K562 (cell line): ENCODE results near the gene ZNHIT2. TPM values are rescaled to one million over a fixed set of nuclear protein-coding genes. Genes with fewer than 3 reads are reported as not detected.

Experiments
- ATAC-seq: fragments of 200-7000 bp; cut with Tn5 transposase; 3 replicates; pipeline ENCODE4 v1.9.1; 2020; ENCODE audit warnings: moderate library complexity
- BruUV-seq: library from RNA; stranded (reverse); fragments of 400-500 nt; replicated peaks from 2 replicates; lab custom pipeline; 2021; lab: Mats Ljungman, UMichigan
- CTCF ChIA-PET: fragments of 300-600 bp; formaldehyde crosslinking; extraction: SDS; loops from one replicate; lab custom pipeline; 2021; ENCODE audit warnings: low intra/inter-chr PET ratio; lab: Yijun Ruan, JAX
- POLR2A ChIA-PET: fragments of 300-600, 350-650 bp; sonication (Branson Sonifier 250); formaldehyde crosslinking; extraction: SDS; loops from one replicate; lab custom pipeline; 2021; ENCODE audit warnings: antibody characterized with exemption, inconsistent platforms; lab: Yijun Ruan, JAX
- DNase-seq, 4 experiments: peaks; one replicate each; pipeline versions ENCODE4 v3.0.0 to v3.0.0-alpha.2; 2011 to 2018; ENCODE audit warnings: low spot score in 3 of 4, mixed read lengths in 3 of 4; ENCODE audit errors: extremely low read depth in 1 of 4
- FAIRE-seq: peaks from 2 replicates; lab custom pipeline; 2011; peaks lifted over from hg19 to GRCh38; lab: Jason Lieb, UNC
- H2AFZ ChIP-seq: 2 replicates; pipeline ENCODE4 v1.6.0; 2011; ENCODE audit warnings: low read depth, low read length, control low read depth, inconsistent platforms
- H3K27ac ChIP-seq: fragments of 200-600 bp; 3 replicates; pipeline ENCODE4 v1.8.0; 2011; ENCODE audit warnings: low read depth, mild to moderate bottlenecking, control low read depth, inconsistent platforms, low read length, moderate library complexity, mixed read lengths; ENCODE audit errors: extremely low read depth
- H3K27me3 ChIP-seq, 2 experiments: fragments of 300-600 bp in 1 of 2; 2 replicates in 1 of 2; 3 replicates in 1 of 2; pipeline versions ENCODE4 v1.6.0 to v1.8.0; 2011; ENCODE audit warnings: inconsistent platforms in 2 of 2, low read length in 2 of 2, mild to moderate bottlenecking in 1 of 2, mixed read lengths in 1 of 2, moderate library complexity in 1 of 2; ENCODE audit not compliant: control insufficient read depth in 2 of 2, insufficient read depth in 2 of 2
- H3K36me3 ChIP-seq: fragments of 300-600 bp; 3 replicates; pipeline ENCODE4 v1.8.0; 2011; ENCODE audit warnings: mild to moderate bottlenecking, low read length, inconsistent platforms; ENCODE audit not compliant: control insufficient read depth, insufficient read depth
- H3K4me1 ChIP-seq, 2 experiments: fragments of 200-600 bp in 1 of 2; replicated peaks in 1 of 2; 2 replicates in 1 of 2; 3 replicates in 1 of 2; pipeline versions ENCODE4 v1.5.1 to v1.8.0; 2011; ENCODE audit warnings: inconsistent platforms in 2 of 2, low read length in 2 of 2, mild to moderate bottlenecking in 1 of 2, mixed read lengths in 1 of 2, moderate library complexity in 1 of 2; ENCODE audit not compliant: control insufficient read depth in 2 of 2, insufficient read depth in 2 of 2
- H3K4me2 ChIP-seq: 2 replicates; pipeline ENCODE4 v1.6.1; 2011; ENCODE audit warnings: low read length, control low read depth, inconsistent platforms, mixed read lengths; ENCODE audit not compliant: insufficient read depth
- H3K4me3 ChIP-seq: fragments of 200-600 bp; sonication (generic), shearing (Covaris generic); 2 replicates; pipeline ENCODE4 v1.5.1; 2016; ENCODE audit warnings: control low read depth, inconsistent platforms
- H3K79me2 ChIP-seq: fragments of 200-600 bp; 3 replicates; pipeline ENCODE4 v1.8.0; 2011; ENCODE audit warnings: low read length, inconsistent platforms; ENCODE audit not compliant: control insufficient read depth, insufficient read depth
- H3K9ac ChIP-seq, 2 experiments: 2 replicates each; pipeline versions ENCODE4 v1.6.0 to v1.6.1; 2011; ENCODE audit warnings: low read depth in 2 of 2, low read length in 2 of 2, control low read depth in 1 of 2, inconsistent platforms in 1 of 2, mild to moderate bottlenecking in 1 of 2, mixed read lengths in 1 of 2; ENCODE audit not compliant: insufficient read depth in 1 of 2
- H3K9me1 ChIP-seq: one replicate; pipeline ENCODE4 v1.6.0; 2011; ENCODE audit warnings: inconsistent platforms, mild to moderate bottlenecking, low read length, moderate library complexity; ENCODE audit not compliant: control insufficient read depth, insufficient read depth
- H3K9me3 ChIP-seq: replicated peaks from 2 replicates; pipeline ENCODE4 v1.5.1; 2011; ENCODE audit warnings: low read depth, low read length, inconsistent platforms; ENCODE audit not compliant: control insufficient read depth, insufficient read depth
- H4K20me1 ChIP-seq: replicated peaks from 2 replicates; pipeline ENCODE4 v1.6.1; 2011; ENCODE audit warnings: low read length, inconsistent platforms, mixed read lengths; ENCODE audit not compliant: control insufficient read depth, insufficient read depth
- FOXA3 ChIP-seq, 2 experiments: fragments of 450-650 bp in 1 of 2; sonication (generic) in 1 of 2; formaldehyde crosslinking; IDR thresholded peaks in 1 of 2; conservative IDR thresholded peaks in 1 of 2; 2 replicates each; pipeline versions ENCODE4 v1.4.0 to v1.8.0; 2020 to 2022; ENCODE audit warnings: mild to moderate bottlenecking in 2 of 2, missing genetic modification reagents in 1 of 2
- FOXP1 ChIP-seq: sonication (generic); formaldehyde crosslinking; IDR thresholded peaks from 2 replicates; pipeline ENCODE4 v1.8.0; 2022; ENCODE audit warnings: mild to moderate bottlenecking, missing genetic modification reagents
- FUS ChIP-seq: fragments of 200-400 bp; formaldehyde crosslinking; optimal IDR thresholded peaks from 2 replicates; pipeline ENCODE3; 2017; ENCODE audit warnings: low read depth, low read length
- NFIC ChIP-seq: fragments of 450-650 bp; IDR thresholded peaks from 2 replicates; pipeline ENCODE4 v1.6.1; 2017; ENCODE audit warnings: mild to moderate bottlenecking, inconsistent platforms
- TEAD1 ChIP-seq, 2 experiments: fragments of 450-650 bp in 1 of 2; sonication (generic) in 1 of 2; formaldehyde crosslinking; IDR thresholded peaks; 2 replicates each; pipeline versions ENCODE4 v1.4.0 to v1.8.0; 2020 to 2022; ENCODE audit warnings: mild to moderate bottlenecking in 2 of 2, missing genetic modification reagents in 1 of 2
- UBTF ChIP-seq, 2 experiments: IDR thresholded peaks; 2 replicates each; pipeline ENCODE4 v1.6.1; 2012; ENCODE audit warnings: improper control_type of control experiment in 2 of 2, low read depth in 2 of 2, low read length in 2 of 2, borderline replicate concordance in 1 of 2
- USF1 ChIP-seq: sonication (generic); formaldehyde crosslinking; IDR thresholded peaks from 2 replicates; pipeline ENCODE4 v1.9.0; 2022; ENCODE audit warnings: mild to moderate bottlenecking, missing genetic modification reagents
- ZBTB11 ChIP-seq, 3 experiments: fragments of 200-800 bp in 1 of 3; fragments of 250-450 bp in 1 of 3; fragments of 450-650 bp in 1 of 3; sonication (Bioruptor Pico) in 1 of 3; sonication (Bioruptor generic) in 1 of 3; formaldehyde crosslinking in 1 of 3; IDR thresholded peaks; 2 replicates each; pipeline versions ENCODE4 v1.6.1 to v1.8.0; 2016 to 2022; ENCODE audit warnings: mild to moderate bottlenecking in 2 of 3, missing genetic modification characterization in 2 of 3, missing compliant biosample characterization in 1 of 3, moderate library complexity in 1 of 3
- ZC3H11A ChIP-seq: IDR thresholded peaks from 2 replicates; pipeline ENCODE4 v1.6.1; 2012; ENCODE audit warnings: low read depth, low read length, improper control_type of control experiment
- WGBS: fragments of 100-300 bp; shearing (Covaris generic); methylation state at CpG from one replicate; pipeline ENCODE4 v1.1.6; 2016; ENCODE audit warnings: low coverage, mixed read lengths; ENCODE audit not compliant: insufficient coverage; ENCODE audit errors: missing lambda C conversion rate; 5-methylcytosine and 5-hydroxymethylcytosine counted together
- in situ Hi-C: fragments of 300-500 bp; cut with MboI; formaldehyde crosslinking; loops from 4 replicates; pipeline ENCODE4 v1.15.0; 2018; ENCODE audit warnings: inconsistent platforms, mixed read lengths
- intact Hi-C: fragments of 100-400 bp; cut with micrococcal nuclease; formaldehyde crosslinking; loops from 2 replicates; pipeline ENCODE4 v1.14.2; 2022
- polyA plus RNA-seq, 8 experiments: library from polyadenylated mRNA; depleted of rRNA in 4 of 8; stranded (reverse) in 5 of 8; unstranded in 3 of 8; fragments of >200 nt; fragmentation: Nextera tagmentation in 2 of 8; fragmentation: Illumina TruSeq in 1 of 8; extraction: Ambion mirVana in 2 of 8; extraction: Trizol in 1 of 8; gene quantifications; 2 replicates each; pipeline versions ENCODE4 v1.2.1 to v1.2.3, GENCODE V29; 2011 to 2014; ENCODE audit warnings: inconsistent platforms in 1 of 8, missing spikeins in 1 of 8
- total RNA-seq, 7 experiments: library from RNA; depleted of rRNA in 6 of 7; stranded (reverse); fragments of >200 nt in 6 of 7; fragmentation: Illumina TruSeq in 2 of 7; extraction: Trizol in 2 of 7; gene quantifications; 2 replicates each; pipeline versions ENCODE4 v1.2.1 to v1.2.3, GENCODE V29; 2011 to 2021; ENCODE audit warnings: low replicate concordance in 1 of 7

The ZNHIT2 gene
- total and polyA plus RNA-seq, 9 of the 15 experiments (the other 6 are each of a cell fraction or from before 2014, with no cell fraction given): 0.08 to 39.0 (median 2.5) TPM

- peak overlapping the region; percentile 93 for H3K4me2 ChIP-seq
- no TSS peak for BruUV-seq
- H4K20me1 ChIP-seq: no peaks in the 10 kb centered on the region
- POLR2A ChIA-PET: interaction anchor here (0.6 to 7.2 kb wide), 8 partner anchors 17 to 386 kb away, joined by 3 to 92 read pairs (median 4); partner anchors contain the start of genes CDC42EP2, MALAT1, SPDYC and SYVN1
- peaks cover 31 to 70% of the 10 kb centered on the region in 2 experiments for H3K4me1 ChIP-seq
- in situ Hi-C loops: no loop called here
- CTCF ChIA-PET: interaction anchor here (2.5 kb wide), 1 partner anchor 67 kb away, joined by 19 read pairs; the partner anchor contains the start of gene CAPN1
- FAIRE-seq: no peak
- peak in 1 of 4 experiments; percentile 23 for DNase-seq
- H3K27me3 ChIP-seq: no peaks in the 10 kb centered on the region
- intact Hi-C loops: loop anchor here (5.0 to 10.0 kb wide), 3 partner anchors 201 to 266 kb away; partner anchors contain the start of gene CDC42EP2
- peaks cover 40% of the 10 kb centered on the region for H3K36me3 ChIP-seq
- no peaks in the 10 kb centered on the region for H3K9me1 ChIP-seq
- ATAC-seq: no peak
- H3K9me3 ChIP-seq: no peaks in the 10 kb centered on the region
- peak overlapping the region; percentile 78 to 89 for H3K9ac ChIP-seq
- peaks cover 26% of the 10 kb centered on the region for H3K79me2 ChIP-seq
- WGBS: 23% methylated on average over 13 of the region's 14 CpGs
- H2AFZ ChIP-seq: peak overlapping the region; percentile 89; the same call in 1 of the 2 replicates
- peak overlapping the region; percentile 79; the same call in 1 of the 3 replicates for H3K27ac ChIP-seq
- H3K4me3 ChIP-seq: peak overlapping the region; percentile 44
- TF ChIP-seq UBTF (IDR thresholded peaks at IDR 0.05; ENCODE audit: borderline replicate concordance in 1 of 2, low read depth in 2 of 2, low read length in 2 of 2): 0 out of 4 replicates have a peak, but pooled peaks of 1 of the 2 experiments have one; percentile 11
- TF ChIP-seq FOXP1 (CRISPR knock-in tag): peak; percentile 62; the same call in 1 of the 2 replicates
- TF ChIP-seq NFIC: peak; percentile 61
- TF ChIP-seq USF1 (CRISPR knock-in tag): peak; percentile 28; the same call in 1 of the 2 replicates
- 0 out of 4 replicates have a peak, but pooled peaks of 1 of the 2 experiments have one; percentile 26 for TF ChIP-seq FOXA3 (CRISPR knock-in tag; conservative IDR thresholded peaks at IDR 0.05 in 1 of 2, IDR thresholded peaks at IDR 0.05 in 1 of 2)
- TF ChIP-seq TEAD1 (CRISPR knock-in tag; IDR thresholded peaks at IDR 0.05): no peak
- no peak for TF ChIP-seq ZBTB11 (CRISPR knock-in tag; IDR thresholded peaks at IDR 0.05)
- 0 out of 2 replicates have a peak, but pooled peaks have one; percentile 9 for TF ChIP-seq ZC3H11A
- no peak for TF ChIP-seq FUS
Measured at GRCh38 chr11:65113361-65113756, 4.1 kb downstream of the ZNHIT2 start.
